Mesenchymal stem cell (in vitro differentiated cells and primary cell): ENCODE data around the gene YWHAH.

Source experiments
- DNase-seq: peaks from one replicate; pipeline ENCODE4 v3.0.0-alpha.2; 2013
- H2AFZ ChIP-seq: one replicate; pipeline ENCODE4 v1.6.1; 2013; ENCODE audit warnings: low read depth, mild to moderate bottlenecking, control low read depth, inconsistent platforms, low read length, moderate library complexity
- H2AK5ac ChIP-seq: 2 replicates; pipeline ENCODE4 v1.6.1; 2013; ENCODE audit warnings: low read length, moderate library complexity, mild to moderate bottlenecking, inconsistent platforms; ENCODE audit not compliant: severe bottlenecking
- H2BK120ac ChIP-seq: one replicate; pipeline ENCODE4 v1.6.1; 2013; ENCODE audit warnings: low read depth, mild to moderate bottlenecking, inconsistent platforms, low read length, moderate library complexity
- H2BK12ac ChIP-seq, 2 experiments: one replicate each; pipeline ENCODE4 v1.6.1; 2013; ENCODE audit warnings: inconsistent platforms in 2 of 2, low read length in 2 of 2, mild to moderate bottlenecking in 2 of 2, moderate library complexity in 2 of 2, control low read depth in 1 of 2
- H2BK15ac ChIP-seq: one replicate; pipeline ENCODE4 v1.6.1; 2013; ENCODE audit warnings: mild to moderate bottlenecking, low read depth, inconsistent platforms; ENCODE audit not compliant: poor library complexity, severe bottlenecking
- H2BK5ac ChIP-seq: 2 replicates; pipeline ENCODE4 v1.6.1; 2013; ENCODE audit warnings: low read depth, mild to moderate bottlenecking, low read length, control low read depth, inconsistent platforms; ENCODE audit not compliant: poor library complexity, severe bottlenecking
- H3K14ac ChIP-seq, 2 experiments: one replicate each; pipeline ENCODE4 v1.6.1; 2013; ENCODE audit warnings: inconsistent platforms in 2 of 2, low read length in 2 of 2, control low read depth in 1 of 2, mild to moderate bottlenecking in 1 of 2, moderate library complexity in 1 of 2
- H3K18ac ChIP-seq, 2 experiments: one replicate each; pipeline ENCODE4 v1.6.1; 2013; ENCODE audit warnings: inconsistent platforms in 2 of 2, low read length in 2 of 2, control low read depth in 1 of 2, low read depth in 1 of 2, mild to moderate bottlenecking in 1 of 2
- H3K23ac ChIP-seq, 2 experiments: one replicate each; pipeline ENCODE4 v1.6.1; 2013; ENCODE audit warnings: inconsistent platforms in 2 of 2, low read length in 2 of 2, mild to moderate bottlenecking in 2 of 2, moderate library complexity in 2 of 2, control low read depth in 1 of 2
- H3K27ac ChIP-seq: 2 replicates; pipeline ENCODE4 v1.5.1; 2013; ENCODE audit warnings: mild to moderate bottlenecking, moderate library complexity, low read length, control low read depth, inconsistent platforms; ENCODE audit not compliant: poor library complexity, severe bottlenecking
- H3K27me3 ChIP-seq, 2 experiments: 2 replicates each; pipeline versions ENCODE4 v1.6.1 to v1.7.0; 2013; ENCODE audit warnings: low read length in 2 of 2, mild to moderate bottlenecking in 2 of 2, moderate library complexity in 2 of 2, control low read depth in 1 of 2, inconsistent platforms in 1 of 2; ENCODE audit not compliant: control insufficient read depth in 1 of 2, insufficient read depth in 1 of 2
- H3K36me3 ChIP-seq, 2 experiments: 2 replicates each; pipeline versions ENCODE4 v1.6.1 to v1.7.0; 2013; ENCODE audit warnings: low read length in 2 of 2, control low read depth in 1 of 2, inconsistent platforms in 1 of 2, low read depth in 1 of 2, mild to moderate bottlenecking in 1 of 2; ENCODE audit not compliant: insufficient read depth in 2 of 2, control insufficient read depth in 1 of 2
- H3K4ac ChIP-seq, 2 experiments: one replicate each; pipeline ENCODE4 v1.6.1; 2013; ENCODE audit warnings: inconsistent platforms in 2 of 2, low read length in 2 of 2, mild to moderate bottlenecking in 2 of 2, moderate library complexity in 2 of 2, control low read depth in 1 of 2, low read depth in 1 of 2
- H3K4me1 ChIP-seq: 2 replicates; pipeline ENCODE4 v1.6.1; 2013; ENCODE audit warnings: low read depth, low read length, control low read depth; ENCODE audit not compliant: control insufficient read depth, insufficient read depth
- H3K4me2 ChIP-seq: 2 replicates; pipeline ENCODE4 v1.6.1; 2013; ENCODE audit warnings: low read length, mild to moderate bottlenecking, inconsistent platforms; ENCODE audit not compliant: poor library complexity, severe bottlenecking
- H3K4me3 ChIP-seq, 2 experiments: 2 replicates each; pipeline versions ENCODE4 v1.5.1 to v1.7.0; 2013; ENCODE audit warnings: low read length in 2 of 2, mild to moderate bottlenecking in 2 of 2, control low read depth in 1 of 2, low read depth in 1 of 2; ENCODE audit not compliant: insufficient read depth in 1 of 2
- H3K79me1 ChIP-seq: replicated peaks from 2 replicates; pipeline ENCODE4 v1.6.1; 2013; ENCODE audit warnings: mild to moderate bottlenecking, control low read depth, low read length, inconsistent platforms; ENCODE audit not compliant: poor library complexity, severe bottlenecking
- H3K9ac ChIP-seq: 2 replicates; pipeline ENCODE4 v1.7.0; 2013; ENCODE audit warnings: mild to moderate bottlenecking, low read length, moderate library complexity
- H3K9me3 ChIP-seq: 2 replicates; pipeline ENCODE4 v1.7.0; 2013; ENCODE audit warnings: mild to moderate bottlenecking, low read length; ENCODE audit not compliant: control insufficient read depth
- H4K8ac ChIP-seq: one replicate; pipeline ENCODE4 v1.6.1; 2013; ENCODE audit warnings: inconsistent platforms, mild to moderate bottlenecking, low read length, moderate library complexity
- H4K91ac ChIP-seq: one replicate; pipeline ENCODE4 v1.6.1; 2013; ENCODE audit warnings: mild to moderate bottlenecking, low read length, inconsistent platforms
- WGBS: methylation state at CpG from one replicate; pipeline ENCODE4 v1.1.7; 2013; ENCODE audit warnings: mixed read lengths; 5-methylcytosine and 5-hydroxymethylcytosine counted together

YWHAH gene

GRCh38 chr22:31932863-31933262, 11.5 kb upstream of the YWHAH start:
- WGBS: 88% methylated on average over 5 of the region's 5 CpGs
- Histone ChIP-seq H2BK5ac (no peak overlapping the region), H3K14ac (no peak overlapping the region), H3K4ac (no peak overlapping the region), H3K9me3 (no peaks in the 10 kb centered on the region), H2AK5ac (no peak overlapping the region), H4K91ac (no peak overlapping the region), H3K36me3 (no peaks in the 10 kb centered on the region), H3K79me1 (no peaks in the 10 kb centered on the region), H3K9ac (no peak overlapping the region), H2BK12ac (no peak overlapping the region), H2BK120ac (no peak overlapping the region), H3K23ac (no peak overlapping the region), H3K27me3 (peaks cover 0 to 18% of the 10 kb centered on the region in 2 experiments), H4K8ac (no peak overlapping the region), H3K27ac (no peak overlapping the region), H2BK15ac (no peak overlapping the region), H2AFZ (no peak overlapping the region), H3K4me1 (no peaks in the 10 kb centered on the region), H3K18ac (no peak overlapping the region), H3K4me3 (no peak overlapping the region), H3K4me2 (no peak overlapping the region)
- no peak for DNase-seq

- DNase-seq: no peak
- WGBS: 95% methylated on average over 6 of the region's 6 CpGs
These were observed 10.9 kb upstream of the YWHAH start for GRCh38 chr22:31933406-31933805.

GRCh38 chr22:31933816-31934482, 10.4 kb upstream of the YWHAH start:
- peaks cover 0 to 10% of the 10 kb centered on the region in 2 experiments for H3K27me3 ChIP-seq
- H2BK5ac ChIP-seq: no peak overlapping the region
- H2BK15ac ChIP-seq: no peak overlapping the region
- no peak overlapping the region for H3K4me2 ChIP-seq
- no peaks in the 10 kb centered on the region for H3K9me3 ChIP-seq
- H3K79me1 ChIP-seq: no peaks in the 10 kb centered on the region
- WGBS: 90% methylated on average over 17 of the region's 17 CpGs
- H2AK5ac ChIP-seq: no peak overlapping the region
- H4K91ac ChIP-seq: no peak overlapping the region
- no peak overlapping the region for H3K27ac ChIP-seq
- H3K4me3 ChIP-seq: no peak overlapping the region
- H4K8ac ChIP-seq: no peak overlapping the region
- H3K23ac ChIP-seq: no peak overlapping the region
- H3K36me3 ChIP-seq: no peaks in the 10 kb centered on the region
- no peaks in the 10 kb centered on the region for H3K4me1 ChIP-seq
- no peak overlapping the region for H3K18ac ChIP-seq
- H3K9ac ChIP-seq: no peak overlapping the region
- no peak overlapping the region for H3K14ac ChIP-seq
- no peak overlapping the region for H2BK12ac ChIP-seq
- H3K4ac ChIP-seq: no peak overlapping the region
- no peak for DNase-seq
- H2AFZ ChIP-seq: no peak overlapping the region
- H2BK120ac ChIP-seq: no peak overlapping the region

More at GRCh38 chr22:31933406-31933805, 10.9 kb upstream of the YWHAH start:
- H3K4me3 ChIP-seq: no peak overlapping the region
- H3K4ac ChIP-seq: no peak overlapping the region
- H2BK120ac ChIP-seq: no peak overlapping the region
- H3K4me2 ChIP-seq: no peak overlapping the region
- H3K27ac ChIP-seq: no peak overlapping the region
- H3K4me1 ChIP-seq: no peaks in the 10 kb centered on the region
- no peak overlapping the region for H2BK15ac ChIP-seq
- no peak overlapping the region for H4K91ac ChIP-seq
- H2BK12ac ChIP-seq: no peak overlapping the region
- no peaks in the 10 kb centered on the region for H3K9me3 ChIP-seq
- H3K23ac ChIP-seq: no peak overlapping the region
- H3K36me3 ChIP-seq: no peaks in the 10 kb centered on the region
- H3K79me1 ChIP-seq: no peaks in the 10 kb centered on the region
- no peak overlapping the region for H3K18ac ChIP-seq
- peaks cover 0 to 14% of the 10 kb centered on the region in 2 experiments for H3K27me3 ChIP-seq
- no peak overlapping the region for H2AK5ac ChIP-seq
- peak overlapping the region in 1 of 2 experiments; percentile 29 for H3K14ac ChIP-seq
- no peak overlapping the region for H2AFZ ChIP-seq
- no peak overlapping the region for H4K8ac ChIP-seq
- H2BK5ac ChIP-seq: no peak overlapping the region
- H3K9ac ChIP-seq: no peak overlapping the region

- WGBS: 85% methylated on average over 4 of the region's 4 CpGs
- H3K4me1 ChIP-seq: no peaks in the 10 kb centered on the region
- no peak overlapping the region for H2AK5ac ChIP-seq
- no peak for DNase-seq
- H3K4me3 ChIP-seq: no peak overlapping the region
- H3K4ac ChIP-seq: no peak overlapping the region
- H3K27ac ChIP-seq: no peak overlapping the region
- peaks cover 0 to 7% of the 10 kb centered on the region in 2 experiments for H3K27me3 ChIP-seq
- H3K18ac ChIP-seq: no peak overlapping the region
- no peak overlapping the region for H2BK12ac ChIP-seq
- H4K8ac ChIP-seq: no peak overlapping the region
- H3K23ac ChIP-seq: no peak overlapping the region
- no peaks in the 10 kb centered on the region for H3K36me3 ChIP-seq
- H3K4me2 ChIP-seq: no peak overlapping the region
- no peak overlapping the region for H3K9ac ChIP-seq
- H4K91ac ChIP-seq: no peak overlapping the region
- no peak overlapping the region for H2BK15ac ChIP-seq
- H3K79me1 ChIP-seq: no peaks in the 10 kb centered on the region
- H3K14ac ChIP-seq: no peak overlapping the region
- no peak overlapping the region for H2AFZ ChIP-seq
- H2BK120ac ChIP-seq: no peak overlapping the region
- H3K9me3 ChIP-seq: no peaks in the 10 kb centered on the region
- H2BK5ac ChIP-seq: no peak overlapping the region
These were observed 8.2 kb upstream of the YWHAH start for GRCh38 chr22:31935961-31936635.
